H9 (cell line): ENCODE measurements around the gene ALG1L2. TPM values are rescaled to one million over a fixed set of nuclear protein-coding genes. Genes with fewer than 3 reads are reported as not detected.
"Not testable (repeated sequence)": the region's sequence is repeated elsewhere in the genome, so short reads cannot be mapped to it uniquely, and the experiment has no call there.

ENCODE experiments used
- DNase-seq: peaks from one replicate; pipeline ENCODE4 v3.0.0-alpha.2; 2017
- H2AFZ ChIP-seq: one replicate; pipeline ENCODE4 v1.6.1; 2013; ENCODE audit warnings: mild to moderate bottlenecking, low read length, control low read depth, moderate library complexity
- H2AK5ac ChIP-seq: 2 replicates; pipeline ENCODE4 v1.6.1; 2013; ENCODE audit warnings: low read length, control low read depth, mixed read lengths; ENCODE audit not compliant: insufficient read length
- H2BK120ac ChIP-seq: one replicate; pipeline ENCODE4 v1.6.1; 2013; ENCODE audit warnings: low read depth, mild to moderate bottlenecking, low read length, control low read depth, inconsistent platforms; ENCODE audit not compliant: poor library complexity, severe bottlenecking
- H2BK12ac ChIP-seq: 2 replicates; pipeline ENCODE4 v1.6.1; 2013; ENCODE audit warnings: low read length, control low read depth, mixed read lengths, low read depth; ENCODE audit not compliant: insufficient read length
- H2BK15ac ChIP-seq: 2 replicates; pipeline ENCODE4 v1.6.1; 2013; ENCODE audit warnings: low read depth, low read length, control low read depth
- H2BK20ac ChIP-seq: one replicate; pipeline ENCODE4 v1.6.1; 2013; ENCODE audit warnings: low read depth, mild to moderate bottlenecking, low read length, control low read depth, inconsistent platforms; ENCODE audit not compliant: poor library complexity, severe bottlenecking
- H2BK5ac ChIP-seq: 2 replicates; pipeline ENCODE4 v1.6.1; 2013; ENCODE audit warnings: low read length, control low read depth, mixed read lengths; ENCODE audit not compliant: insufficient read length
- H3K14ac ChIP-seq: 2 replicates; pipeline ENCODE4 v1.6.1; 2013; ENCODE audit warnings: low read length, control low read depth; ENCODE audit not compliant: insufficient read depth
- H3K18ac ChIP-seq: 2 replicates; pipeline ENCODE4 v1.6.1; 2013; ENCODE audit warnings: low read depth, mild to moderate bottlenecking, mixed read lengths, low read length, control low read depth; ENCODE audit not compliant: insufficient read length
- H3K23ac ChIP-seq: 2 replicates; pipeline ENCODE4 v1.6.1; 2013; ENCODE audit warnings: low read length, control low read depth, mixed read lengths, low read depth; ENCODE audit not compliant: insufficient read length
- H3K23me2 ChIP-seq: 2 replicates; pipeline ENCODE4 v1.6.1; 2013; ENCODE audit warnings: low read depth, mild to moderate bottlenecking, mixed read lengths, low read length, control low read depth; ENCODE audit not compliant: insufficient read length, poor library complexity, severe bottlenecking
- H3K27ac ChIP-seq: 2 replicates; pipeline ENCODE4 v1.5.1; 2013; ENCODE audit warnings: low read length, control low read depth, mixed read lengths, low read depth; ENCODE audit not compliant: insufficient read length
- H3K27me3 ChIP-seq: 2 replicates; pipeline ENCODE4 v1.6.1; 2013; ENCODE audit warnings: low read length, control low read depth, inconsistent platforms; ENCODE audit not compliant: insufficient read depth
- H3K4ac ChIP-seq: 2 replicates; pipeline ENCODE4 v1.6.1; 2013; ENCODE audit warnings: low read depth, mild to moderate bottlenecking, control low read depth, inconsistent platforms, low read length, moderate library complexity
- H3K4me1 ChIP-seq: 2 replicates; pipeline ENCODE4 v1.6.1; 2013; ENCODE audit warnings: low read length, control low read depth, inconsistent platforms; ENCODE audit not compliant: insufficient read depth
- H3K4me2 ChIP-seq: 2 replicates; pipeline ENCODE4 v1.6.1; 2013; ENCODE audit warnings: low read length, control low read depth, mixed read lengths; ENCODE audit not compliant: insufficient read length, insufficient read depth
- H3K56ac ChIP-seq: 2 replicates; pipeline ENCODE4 v1.6.1; 2013; ENCODE audit warnings: low read depth, mild to moderate bottlenecking, mixed read lengths, low read length, control low read depth; ENCODE audit not compliant: insufficient read length
- H3K79me1 ChIP-seq: 2 replicates; pipeline ENCODE4 v1.6.1; 2013; ENCODE audit warnings: low read depth, mild to moderate bottlenecking, moderate library complexity, low read length, control low read depth, inconsistent platforms; ENCODE audit not compliant: insufficient read depth, poor library complexity, severe bottlenecking
- H3K79me2 ChIP-seq: 2 replicates; pipeline ENCODE4 v1.6.1; 2013; ENCODE audit warnings: low read length, control low read depth, inconsistent platforms; ENCODE audit not compliant: insufficient read depth
- H3K9ac ChIP-seq: 2 replicates; pipeline ENCODE4 v1.6.1; 2013; ENCODE audit warnings: low read length, control low read depth, mixed read lengths; ENCODE audit not compliant: insufficient read length; ENCODE audit errors: extremely low read depth
- H3K9me3 ChIP-seq: one replicate; pipeline ENCODE4 v1.6.1; 2013; ENCODE audit warnings: low read depth, low read length, inconsistent platforms; ENCODE audit not compliant: control insufficient read depth
- H3T11ph ChIP-seq: one replicate; pipeline ENCODE4 v1.6.1; 2013; ENCODE audit warnings: mild to moderate bottlenecking, low read length, control low read depth, inconsistent platforms
- H4K20me1 ChIP-seq: one replicate; pipeline ENCODE4 v1.6.1; 2013; ENCODE audit not compliant: control insufficient read depth, insufficient read length, insufficient read depth
- H4K5ac ChIP-seq: 2 replicates; pipeline ENCODE4 v1.6.1; 2013; ENCODE audit warnings: low read depth, mild to moderate bottlenecking, mixed read lengths, low read length, control low read depth; ENCODE audit not compliant: insufficient read length
- H4K8ac ChIP-seq: replicated peaks from 2 replicates; pipeline ENCODE4 v1.6.1; 2013; ENCODE audit warnings: low read length, control low read depth, mixed read lengths, low read depth; ENCODE audit not compliant: insufficient read length
- H4K91ac ChIP-seq: 2 replicates; pipeline ENCODE4 v1.6.1; 2013; ENCODE audit warnings: low read depth, mild to moderate bottlenecking, moderate library complexity, mixed read lengths, low read length, control low read depth; ENCODE audit not compliant: insufficient read length
- H3K27ac Mint-ChIP-seq, 3 experiments: 2 replicates in 2 of 3; 3 replicates in 1 of 3; pipeline ENCODE4 v1.8.0; 2020 to 2021; ENCODE audit warnings: mixed read lengths in 3 of 3, mild to moderate bottlenecking in 1 of 3, moderate library complexity in 1 of 3
- H3K27me3 Mint-ChIP-seq: 2 replicates; pipeline ENCODE4 v1.8.0; 2021; ENCODE audit warnings: low read depth, mild to moderate bottlenecking, moderate library complexity, mixed read lengths
- H3K36me3 Mint-ChIP-seq, 3 experiments: 2 replicates in 2 of 3; 3 replicates in 1 of 3; pipeline ENCODE4 v1.8.0; 2020 to 2021; ENCODE audit warnings: low read depth in 3 of 3, mixed read lengths in 3 of 3; ENCODE audit not compliant: insufficient read depth in 1 of 3
- H3K4me1 Mint-ChIP-seq, 2 experiments: 2 replicates each; pipeline ENCODE4 v1.8.0; 2020; ENCODE audit warnings: mixed read lengths in 2 of 2
- H3K4me3 Mint-ChIP-seq, 2 experiments: 2 replicates in 1 of 2; 3 replicates in 1 of 2; pipeline ENCODE4 v1.8.0; 2020 to 2021; ENCODE audit warnings: mild to moderate bottlenecking in 2 of 2, mixed read lengths in 2 of 2, moderate library complexity in 1 of 2
- H3K9me3 Mint-ChIP-seq, 2 experiments: 2 replicates in 1 of 2; 3 replicates in 1 of 2; pipeline ENCODE4 v1.8.0; 2020; ENCODE audit warnings: mild to moderate bottlenecking in 2 of 2, mixed read lengths in 2 of 2, moderate library complexity in 1 of 2
- WGBS: extraction: QIAGEN DNeasy Blood & Tissue Kit; methylation state at CpG from one replicate; pipeline ENCODE4 v1.1.7; 2013; ENCODE audit warnings: missing lambda C conversion rate, low lambda C conversion rate, mixed read lengths; ENCODE audit not compliant: insufficient read length; ENCODE audit errors: extremely low coverage; 5-methylcytosine and 5-hydroxymethylcytosine counted together
- total RNA-seq: library from RNA; stranded (reverse); gene quantifications from 2 replicates; pipeline ENCODE4 v1.2.1, GENCODE V29; 2021
- TF ChIP-seq, protein P1 (sequence below): fragments of 200-600 bp; sonication (generic); conservative IDR thresholded peaks from 3 replicates; pipeline ENCODE4 v1.8.0; 2021; ENCODE audit warnings: antibody characterized with exemption, mild to moderate bottlenecking

ALG1L2 gene
- total RNA-seq, 1 experiment from 2014 or later: 1.2 TPM

DNA sequence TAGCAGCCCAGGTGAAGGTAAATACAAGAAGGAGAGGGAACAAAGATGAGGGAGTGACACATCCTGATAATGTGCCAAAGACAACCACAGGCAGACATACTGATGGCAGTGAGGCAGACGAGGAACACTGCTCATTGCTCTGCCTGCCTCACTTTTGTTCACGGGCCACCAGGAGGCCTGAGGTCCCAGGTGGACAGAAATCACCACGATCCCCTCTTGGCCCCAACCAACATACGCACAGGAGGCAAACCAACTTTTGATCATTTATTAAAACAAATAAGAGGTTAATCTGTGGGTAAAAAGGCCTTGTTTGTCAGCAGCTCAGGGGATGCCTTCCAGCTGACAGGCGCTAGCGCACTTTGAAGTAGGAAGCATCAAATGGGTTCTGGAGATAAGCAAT lies 4.2 kb downstream of the ALG1L2 start:
- peaks cover 4% of the 10 kb centered on the region for H3K27me3 Mint-ChIP-seq
- H3K36me3 Mint-ChIP-seq: no peaks in the 10 kb centered on the region
- H3K79me2 ChIP-seq: no peaks in the 10 kb centered on the region
- H2BK5ac ChIP-seq: no peak overlapping the region
- no peak overlapping the region for H4K91ac ChIP-seq
- TF ChIP-seq, protein P1, sequence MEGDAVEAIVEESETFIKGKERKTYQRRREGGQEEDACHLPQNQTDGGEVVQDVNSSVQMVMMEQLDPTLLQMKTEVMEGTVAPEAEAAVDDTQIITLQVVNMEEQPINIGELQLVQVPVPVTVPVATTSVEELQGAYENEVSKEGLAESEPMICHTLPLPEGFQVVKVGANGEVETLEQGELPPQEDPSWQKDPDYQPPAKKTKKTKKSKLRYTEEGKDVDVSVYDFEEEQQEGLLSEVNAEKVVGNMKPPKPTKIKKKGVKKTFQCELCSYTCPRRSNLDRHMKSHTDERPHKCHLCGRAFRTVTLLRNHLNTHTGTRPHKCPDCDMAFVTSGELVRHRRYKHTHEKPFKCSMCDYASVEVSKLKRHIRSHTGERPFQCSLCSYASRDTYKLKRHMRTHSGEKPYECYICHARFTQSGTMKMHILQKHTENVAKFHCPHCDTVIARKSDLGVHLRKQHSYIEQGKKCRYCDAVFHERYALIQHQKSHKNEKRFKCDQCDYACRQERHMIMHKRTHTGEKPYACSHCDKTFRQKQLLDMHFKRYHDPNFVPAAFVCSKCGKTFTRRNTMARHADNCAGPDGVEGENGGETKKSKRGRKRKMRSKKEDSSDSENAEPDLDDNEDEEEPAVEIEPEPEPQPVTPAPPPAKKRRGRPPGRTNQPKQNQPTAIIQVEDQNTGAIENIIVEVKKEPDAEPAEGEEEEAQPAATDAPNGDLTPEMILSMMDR: no peak
- no peak overlapping the region for H3K18ac ChIP-seq
- H3K23me2 ChIP-seq: no peaks in the 10 kb centered on the region
- H2BK15ac ChIP-seq: no peak overlapping the region
- H2BK120ac ChIP-seq: no peak overlapping the region
- no peak overlapping the region for H3K4me3 Mint-ChIP-seq
- no peak overlapping the region for H2BK12ac ChIP-seq
- H2AK5ac ChIP-seq: no peak overlapping the region
- H3K4me1 ChIP-seq: no peaks in the 10 kb centered on the region
- H3K27me3 ChIP-seq: no peaks in the 10 kb centered on the region
- H2AFZ ChIP-seq: no peak overlapping the region
- no peak for DNase-seq
- no peak overlapping the region for H3K56ac ChIP-seq
- WGBS: no CpG with 5 or more reads among the region's 6 CpGs
- no peak overlapping the region for H3K4me2 ChIP-seq
- H3K27ac ChIP-seq: no peak overlapping the region
- no peak overlapping the region for H3T11ph ChIP-seq
- H3K4me1 Mint-ChIP-seq: peaks cover 0 to 3% of the 10 kb centered on the region in 2 experiments; a peak in 1 of 4 replicates
- H4K5ac ChIP-seq: no peak overlapping the region
- no peaks in the 10 kb centered on the region for H4K20me1 ChIP-seq
- no peak overlapping the region for H2BK20ac ChIP-seq
- H3K14ac ChIP-seq: no peak overlapping the region
- peaks cover 0 to 4% of the 10 kb centered on the region in 2 experiments; a peak in 3 of 5 replicates for H3K9me3 Mint-ChIP-seq
- H4K8ac ChIP-seq: no peak overlapping the region
- no peaks in the 10 kb centered on the region for H3K9me3 ChIP-seq
- H3K9ac ChIP-seq: no peak overlapping the region
- H3K79me1 ChIP-seq: no peaks in the 10 kb centered on the region
- H3K4ac ChIP-seq: no peak overlapping the region
- no peak overlapping the region for H3K23ac ChIP-seq
- H3K27ac Mint-ChIP-seq: no peak overlapping the region

DNA sequence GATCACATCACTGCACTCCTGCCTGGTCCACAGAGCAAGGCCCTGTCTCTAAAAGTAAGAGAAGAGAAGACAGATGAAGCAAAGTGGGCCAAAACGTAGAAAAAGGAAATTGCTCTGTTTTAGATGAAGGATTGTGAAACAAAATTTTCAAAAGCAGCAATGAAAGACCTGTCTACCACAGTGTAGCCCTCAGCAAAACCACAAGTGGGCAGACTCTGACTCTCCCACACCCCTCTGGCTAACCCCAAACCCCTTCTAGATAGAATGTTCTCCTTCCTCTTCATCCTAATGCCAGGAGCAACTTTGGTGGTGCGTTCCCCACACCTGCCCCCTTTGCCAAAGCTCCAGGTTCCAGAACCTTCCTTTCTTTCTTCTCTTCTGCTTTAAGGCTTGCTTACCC lies 5.0 kb downstream of the ALG1L2 start:
- H2BK20ac ChIP-seq, H2AFZ ChIP-seq, H4K8ac ChIP-seq, H4K20me1 ChIP-seq, H3K9me3 Mint-ChIP-seq, H3K4me1 Mint-ChIP-seq, H3K27ac ChIP-seq, H3K4ac ChIP-seq, H3K9me3 ChIP-seq, H4K5ac ChIP-seq, DNase-seq, H3K27me3 Mint-ChIP-seq, H2BK15ac ChIP-seq, H2AK5ac ChIP-seq, H3K79me1 ChIP-seq, H2BK12ac ChIP-seq, H3T11ph ChIP-seq, H2BK120ac ChIP-seq, H3K23me2 ChIP-seq, H3K27ac Mint-ChIP-seq, H3K4me3 Mint-ChIP-seq, H3K27me3 ChIP-seq, H3K36me3 Mint-ChIP-seq, H3K4me2 ChIP-seq, H3K23ac ChIP-seq, H3K56ac ChIP-seq, H3K14ac ChIP-seq, H3K18ac ChIP-seq, H3K4me1 ChIP-seq, H3K79me2 ChIP-seq, H2BK5ac ChIP-seq, H4K91ac ChIP-seq, H3K9ac ChIP-seq: not testable (repeated sequence)
- no CpG with 5 or more reads among the region's 2 CpGs for WGBS
